Stimulated activated CD8-positive, alpha-beta memory T cell treated with anti-CD3 and anti-CD28 coated beads, Interleukin-12 subunit alpha, Interleukin-12 subunit beta, amount 100 ng/mL, for 1 hour (primary cell): Measurements from ENCODE around the gene PRRT2.
"Not testable (repeated sequence)": the region's sequence is repeated elsewhere in the genome, so short reads cannot be mapped to it uniquely, and the experiment has no call there.

Experiments
- DNase-seq: peaks from one replicate; pipeline ENCODE4 v3.0.0-alpha.2; 2020; ENCODE audit warnings: low read depth

Gene PRRT2

GRCh38 chr16:29833219-29833618 lies 21.2 kb downstream of the PRRT2 start:
- not testable (repeated sequence) for DNase-seq

- no peak for DNase-seq
These were observed 22.1 kb downstream of the PRRT2 start for GRCh38 chr16:29834079-29834478.

GRCh38 chr16:29835926-29836325 lies 23.9 kb downstream of the PRRT2 start:
- DNase-seq: no peak

GRCh38 chr16:29836623-29837022 lies 24.6 kb downstream of the PRRT2 start:
- no peak for DNase-seq

- DNase-seq: no peak
These were observed 25.8 kb downstream of the PRRT2 start for GRCh38 chr16:29837841-29838240.

GRCh38 chr16:29839822-29840221 lies 27.8 kb downstream of the PRRT2 start:
- no peak for DNase-seq

GRCh38 chr16:29840240-29840639 lies 28.2 kb downstream of the PRRT2 start:
- DNase-seq: no peak

- no peak for DNase-seq
These were observed 29.6 kb downstream of the PRRT2 start for GRCh38 chr16:29841631-29842030.

- DNase-seq: no peak
These were observed 30.8 kb downstream of the PRRT2 start for GRCh38 chr16:29842732-29843346.

GRCh38 chr16:29843931-29844330 lies 31.9 kb downstream of the PRRT2 start:
- no peak for DNase-seq

GRCh38 chr16:29844575-29845331 lies 32.8 kb downstream of the PRRT2 start:
- no peak for DNase-seq

- no peak for DNase-seq
These were observed 33.7 kb downstream of the PRRT2 start for GRCh38 chr16:29845656-29846055.

- DNase-seq: peak; percentile 67
These were observed 36.7 kb downstream of the PRRT2 start for GRCh38 chr16:29848420-29849297.

GRCh38 chr16:29849505-29849904 lies 37.5 kb downstream of the PRRT2 start:
- DNase-seq: no peak

GRCh38 chr16:29850998-29851397 lies 39.0 kb downstream of the PRRT2 start:
- no peak for DNase-seq

GRCh38 chr16:29852654-29853053 lies 40.7 kb downstream of the PRRT2 start:
- no peak for DNase-seq

GRCh38 chr16:29854520-29855100 lies 42.6 kb downstream of the PRRT2 start:
- DNase-seq: no peak

- DNase-seq: no peak
These were observed 45.3 kb downstream of the PRRT2 start for GRCh38 chr16:29857133-29857760.

GRCh38 chr16:29858149-29858849 lies 46.3 kb downstream of the PRRT2 start:
- no peak for DNase-seq

- no peak for DNase-seq
These were observed 47.0 kb downstream of the PRRT2 start for GRCh38 chr16:29858974-29859373.

GRCh38 chr16:29860218-29860617 lies 48.2 kb downstream of the PRRT2 start:
- DNase-seq: no peak
